GM18507 (cell line): ENCODE data around the gene MKNK1.
A peak's percentile ranks its signal among the peaks of the same experiment; 100 is the strongest.

Source experiments
- DNase-seq: peaks from one replicate; pipeline ENCODE4 v3.0.0; 2011; ENCODE audit warnings: low read depth; ENCODE audit not compliant: insufficient read length; ENCODE audit errors: extremely low spot score
- FAIRE-seq: peaks from 2 replicates; lab custom pipeline; 2011; peaks lifted over from hg19 to GRCh38; lab: Jason Lieb, UNC

Gene MKNK1

GRCh38 chr1:46549697-46550681 is 54.1 kb downstream of the MKNK1 start:
- no peak for FAIRE-seq

DNA sequence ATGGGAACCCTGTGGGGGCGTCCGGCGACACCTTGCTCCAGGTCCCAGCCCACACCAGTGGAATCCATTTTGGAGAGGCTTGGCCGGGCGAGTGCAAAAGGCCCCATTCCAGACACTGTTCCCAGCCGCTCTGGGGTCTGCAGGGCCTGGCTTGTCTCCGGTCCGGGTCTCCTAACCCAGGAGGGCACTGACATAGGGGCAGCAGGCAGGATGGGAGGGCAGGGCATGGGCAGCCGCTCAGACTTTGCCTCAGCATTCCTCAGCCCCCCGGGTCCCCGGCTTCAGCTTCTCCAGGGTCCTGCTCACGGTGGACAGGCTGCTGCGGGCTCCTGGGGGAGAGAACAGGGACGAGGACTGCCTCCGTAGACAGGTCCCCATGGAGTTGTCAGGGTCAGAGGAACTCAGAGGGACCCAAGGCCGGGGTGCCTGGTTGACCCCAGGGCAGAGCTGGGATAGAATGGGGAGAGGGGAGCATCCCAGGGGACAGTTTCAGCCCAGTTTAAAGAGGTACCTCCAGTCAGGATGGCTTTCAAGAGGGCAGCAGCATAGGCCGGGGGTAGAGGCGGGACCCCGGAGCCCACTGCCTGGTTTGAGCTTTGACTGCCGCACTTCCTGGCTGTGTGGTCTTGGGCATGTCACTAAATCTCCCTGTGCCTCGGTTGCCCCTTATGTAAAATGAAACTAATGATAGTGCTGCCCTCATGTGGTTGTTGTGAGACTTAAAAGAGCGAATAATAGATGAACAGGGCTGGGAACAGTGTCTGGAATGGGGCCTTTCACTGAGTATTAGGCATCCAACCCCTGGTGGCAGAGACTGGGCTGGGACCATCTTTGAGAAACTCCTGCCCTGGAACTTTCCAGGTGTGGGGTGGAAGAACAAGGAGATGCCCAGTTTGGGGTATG is 56.3 kb downstream of the MKNK1 start:
- peak; percentile 70 for FAIRE-seq
- no peak for DNase-seq

More at GRCh38 chr1:46549697-46550681, 54.1 kb downstream of the MKNK1 start:
- DNase-seq, result no peak

DNA sequence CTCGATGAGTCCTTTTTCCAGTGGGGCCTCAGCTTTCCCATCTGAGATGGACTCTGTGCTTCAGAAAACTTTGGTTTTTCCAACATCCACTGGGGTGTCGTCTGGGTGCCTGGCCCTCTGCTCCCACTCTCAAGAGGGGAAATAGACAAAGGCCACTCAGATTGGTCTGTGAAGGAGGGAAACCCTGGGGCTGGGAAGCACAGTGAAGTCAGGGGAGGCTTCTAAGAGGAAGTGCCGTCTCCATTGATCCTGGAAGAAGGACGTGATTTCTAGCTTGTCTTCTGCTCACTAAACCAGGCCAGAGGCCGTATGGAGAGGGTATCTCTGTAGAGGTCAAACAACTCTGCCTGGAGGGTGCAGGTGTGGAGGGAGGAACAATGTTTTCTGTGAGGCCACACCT is 57.9 kb downstream of the MKNK1 start:
- DNase-seq (no peak), FAIRE-seq (no peak)

GRCh38 chr1:46545784-46546183 is 58.3 kb downstream of the MKNK1 start:
- DNase-seq (no peak), FAIRE-seq (no peak)

GRCh38 chr1:46544561-46545240 is 59.4 kb downstream of the MKNK1 start:
- FAIRE-seq, result no peak
- DNase-seq, result no peak

DNA sequence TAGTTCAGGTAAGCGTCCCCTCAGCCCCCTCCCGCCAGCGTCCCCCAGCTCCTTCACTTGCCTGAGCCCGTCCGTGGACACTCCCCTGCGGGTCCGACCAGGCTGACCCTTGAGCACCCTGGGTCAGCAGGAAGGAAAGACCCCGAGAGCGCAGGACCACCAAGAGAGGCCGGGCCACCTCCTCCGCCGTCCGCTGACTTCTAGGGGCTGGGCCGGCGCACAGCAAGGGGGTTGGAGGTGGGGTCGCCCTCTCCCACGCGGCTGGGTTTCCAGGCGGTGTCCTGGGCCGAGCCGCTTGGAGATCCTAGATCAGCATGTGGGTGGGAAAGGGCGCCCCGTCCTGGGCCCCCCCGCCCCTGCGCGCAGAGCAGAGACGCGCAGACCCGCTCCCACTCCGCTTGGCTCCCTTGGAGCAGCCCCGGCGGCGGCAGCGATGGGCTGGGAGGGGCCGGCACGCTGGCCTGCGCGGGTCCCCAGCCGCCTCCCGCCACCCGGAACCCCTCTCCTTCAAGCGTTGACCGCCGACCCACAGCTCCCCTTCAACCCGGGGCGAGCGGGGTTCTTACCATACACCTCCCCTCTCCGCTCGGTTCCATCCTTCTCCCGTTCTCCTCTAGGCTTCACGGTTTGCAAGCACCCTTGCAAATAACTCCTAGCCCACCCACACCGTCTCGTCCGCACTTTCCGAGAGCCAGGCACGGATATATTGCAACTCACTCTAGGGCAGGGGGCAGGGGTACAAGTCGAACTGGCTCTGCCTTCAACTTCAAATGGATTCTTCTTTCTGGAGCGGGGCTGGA is 60.1 kb downstream of the MKNK1 start:
- no peak for FAIRE-seq
- DNase-seq, result no peak

DNA sequence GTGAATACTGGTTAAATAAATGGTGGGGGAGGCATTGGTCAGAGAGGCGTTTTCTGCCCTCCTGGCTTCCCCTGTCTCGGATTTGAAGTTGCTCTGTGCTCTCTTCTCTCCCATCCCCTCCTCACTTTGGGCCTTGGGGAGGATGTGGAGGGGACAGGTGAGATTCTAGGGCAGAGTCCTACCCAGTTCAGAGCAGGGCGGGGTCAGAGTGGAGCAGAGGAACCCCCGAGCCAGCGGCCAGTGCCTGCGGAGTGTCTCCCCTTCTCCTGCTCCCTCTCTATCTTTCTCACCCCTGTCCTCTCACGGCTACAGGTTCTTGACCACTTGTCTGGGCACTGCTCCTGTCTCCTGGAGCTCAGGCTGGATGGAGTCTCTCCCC is 60.7 kb downstream of the MKNK1 start:
- no peak for FAIRE-seq
- no peak for DNase-seq

DNA sequence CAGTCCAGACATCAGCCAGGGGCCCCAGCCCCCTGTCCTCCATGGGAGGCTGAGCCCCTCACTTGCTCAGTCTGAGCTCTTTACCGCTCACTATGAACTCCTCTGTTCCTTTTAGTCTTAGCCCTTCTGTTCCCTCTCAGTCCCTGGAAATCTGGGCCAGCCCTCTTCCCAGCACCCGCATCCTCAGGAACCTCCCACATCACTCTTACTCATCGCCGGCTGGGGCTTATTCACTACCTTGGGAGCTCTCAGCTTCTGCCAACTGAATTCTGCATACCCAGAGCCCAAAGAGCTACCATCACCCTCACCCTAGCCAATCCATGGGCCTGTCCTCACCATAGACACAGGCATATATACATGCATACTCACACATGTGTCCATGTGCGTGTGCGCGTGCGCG is 64.1 kb downstream of the MKNK1 start:
- DNase-seq (no peak), FAIRE-seq (no peak)

- DNase-seq (no peak), FAIRE-seq (no peak)
Measured at GRCh38 chr1:46538147-46538546, 65.9 kb downstream of the MKNK1 start.

DNA sequence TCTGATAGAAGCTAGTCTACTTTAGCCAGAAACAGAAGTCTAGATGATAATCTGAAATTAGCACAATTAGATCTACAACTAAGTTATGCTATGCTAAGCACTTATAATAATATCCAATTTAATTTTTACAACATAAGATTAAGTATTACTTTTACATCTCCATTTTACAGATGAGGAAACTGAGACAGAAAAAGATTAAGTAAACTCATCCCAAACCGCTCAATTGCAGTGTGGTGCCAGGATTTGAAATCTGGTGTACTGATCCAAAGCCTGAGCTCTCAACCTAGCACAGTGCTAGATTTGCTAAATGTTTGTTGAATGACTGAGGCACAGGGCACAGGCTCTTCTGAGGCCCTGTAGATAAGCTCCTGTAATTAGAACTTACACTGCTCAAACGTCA is 66.4 kb downstream of the MKNK1 start:
- no peak for FAIRE-seq

GRCh38 chr1:46536527-46536926 is 67.5 kb downstream of the MKNK1 start:
- no peak for DNase-seq
- FAIRE-seq, result no peak

More for the DNA sequence above, 66.4 kb downstream of the MKNK1 start:
- no peak for DNase-seq

DNA sequence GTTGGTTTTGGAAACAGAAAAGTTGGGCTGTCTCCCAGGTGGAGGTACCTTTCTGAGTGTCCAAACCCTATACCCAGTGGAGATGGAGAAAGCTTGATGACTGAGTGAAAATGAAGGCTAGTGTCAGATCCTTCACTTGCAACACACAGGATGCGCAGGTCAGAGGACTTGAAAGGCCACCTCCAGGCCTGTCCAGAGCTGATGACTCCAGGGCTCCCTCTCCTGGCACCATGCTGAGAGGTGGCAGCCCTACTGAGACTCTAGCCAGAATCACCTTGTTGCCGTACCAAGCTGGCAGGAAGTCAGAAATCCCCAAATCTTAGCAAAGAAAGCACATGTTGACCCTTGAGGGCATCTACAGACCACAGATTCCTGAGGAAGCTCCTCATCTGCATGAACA is 69.0 kb downstream of the MKNK1 start:
- DNase-seq, result no peak
- peak; percentile 5 for FAIRE-seq

GRCh38 chr1:46533179-46533864 is 70.7 kb downstream of the MKNK1 start:
- FAIRE-seq (no peak), DNase-seq (no peak)

DNA sequence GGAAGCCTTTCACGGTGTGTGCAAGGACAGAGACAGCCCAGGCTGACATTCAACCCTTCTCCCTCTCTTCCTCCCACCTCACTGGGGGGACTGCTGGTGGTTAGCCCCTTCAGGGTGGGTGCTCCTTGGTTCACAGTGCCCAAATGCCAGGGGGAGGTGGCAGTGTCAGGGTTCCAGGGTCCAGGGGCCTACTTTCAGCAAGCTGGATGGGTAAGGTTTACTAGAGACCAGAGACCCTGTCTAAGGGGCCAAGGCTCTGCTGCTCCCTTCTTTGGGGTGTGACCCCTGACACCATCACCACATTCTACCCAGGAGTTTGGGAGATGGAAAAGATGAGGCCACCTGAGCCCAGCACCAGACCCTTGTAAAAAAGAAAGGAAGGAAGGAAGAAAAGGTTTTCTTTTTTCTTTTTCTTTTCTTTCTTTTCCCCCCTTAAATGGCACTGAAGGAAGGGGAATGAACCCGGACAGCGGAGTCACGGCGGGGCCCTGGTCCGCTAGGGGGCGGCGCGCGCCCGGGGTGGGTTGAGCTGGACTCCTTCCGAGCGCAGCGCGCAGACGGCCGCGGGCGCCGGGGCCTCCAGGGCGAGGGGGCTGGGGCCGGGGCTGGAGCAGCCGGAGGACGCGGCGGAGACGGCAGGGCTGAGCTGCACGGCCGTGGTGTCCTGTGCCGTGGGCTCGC is 71.4 kb downstream of the MKNK1 start:
- DNase-seq (peak; percentile 45), FAIRE-seq (no peak)

- FAIRE-seq (no peak), DNase-seq (no peak)
Measured at GRCh38 chr1:46532095-46532494, 72.0 kb downstream of the MKNK1 start.

DNA sequence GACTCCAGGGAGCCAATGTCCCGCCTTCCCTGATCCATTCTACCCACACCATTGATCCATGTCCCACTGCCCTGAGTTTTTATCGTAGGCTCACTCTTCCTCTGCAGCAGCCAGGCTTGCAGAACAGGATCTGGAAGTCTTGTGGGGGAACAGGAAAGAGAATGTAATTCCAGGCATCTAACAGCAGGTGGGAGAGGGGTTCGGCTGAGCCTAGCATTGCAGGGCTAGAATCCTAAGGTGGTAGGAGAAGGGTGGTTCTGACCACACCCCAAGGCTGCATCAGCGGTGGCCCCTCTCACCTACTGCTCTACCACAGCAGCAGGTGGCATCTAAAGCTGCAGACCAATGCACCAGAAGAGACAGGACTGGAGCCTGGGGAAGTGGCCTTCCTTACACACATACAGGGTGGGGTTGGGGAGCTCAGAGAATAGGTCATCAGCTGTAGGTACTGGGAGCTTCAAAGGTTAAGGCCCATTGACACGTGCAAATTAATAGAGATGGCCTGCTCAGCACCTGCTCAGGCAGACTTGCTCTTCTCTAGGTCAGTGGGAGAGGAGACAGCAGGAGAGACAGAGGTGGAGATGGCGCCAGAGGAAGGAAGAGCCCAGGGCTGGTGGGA is 73.2 kb downstream of the MKNK1 start:
- FAIRE-seq, result no peak

GRCh38 chr1:46530311-46530710 is 73.8 kb downstream of the MKNK1 start:
- no peak for DNase-seq
- FAIRE-seq, result no peak

More for the DNA sequence above, 73.2 kb downstream of the MKNK1 start:
- no peak for DNase-seq
